Stimulated activated CD4-positive, alpha-beta T cell treated with anti-CD3 and anti-CD28 coated beads, Interleukin-2, amount 100 ng/mL, for 48 hours (primary cell): ENCODE measurements around the gene ZNF569.
A peak's percentile ranks its signal among the peaks of the same experiment; 100 is the strongest.
"Not testable (repeated sequence)": the region's sequence is repeated elsewhere in the genome, so short reads cannot be mapped to it uniquely, and the experiment has no call there.

Experiments used
- DNase-seq, 2 donors: peaks; one replicate each; pipeline ENCODE4 v3.0.0-alpha.2; 2020

ZNF569 gene

GRCh38 chr19:37466798-37467607 is at the start of gene ZNF569:
Gene ZNF569 (minus strand): TSS chr19:37467444. CDS start chr19:37444921, 22,523 bp downstream.
- peak; percentile 73 to 75 for DNase-seq

DNA sequence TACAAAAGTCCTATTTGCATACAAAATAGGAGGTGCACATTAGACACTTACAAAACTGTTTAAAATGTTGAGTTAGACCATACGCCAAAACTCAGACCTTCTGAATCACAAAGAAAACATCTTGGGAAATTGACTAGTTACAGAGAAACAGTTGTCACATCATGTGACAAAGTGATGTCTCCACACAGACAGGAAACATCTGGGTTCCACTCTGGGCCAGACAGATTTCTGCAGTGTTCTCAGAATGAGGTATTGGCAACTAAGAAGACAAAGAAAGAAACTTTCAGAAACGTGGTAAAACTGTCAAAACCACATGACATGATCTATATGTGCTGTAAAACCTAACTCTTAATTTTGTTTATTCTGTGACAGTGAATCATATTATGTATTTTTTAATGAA is 46.2 kb upstream of the ZNF569 start:
- no peak for DNase-seq

- DNase-seq, result no peak
Observed at GRCh38 chr19:37511821-37512220, 44.6 kb upstream of the ZNF569 start.

DNA sequence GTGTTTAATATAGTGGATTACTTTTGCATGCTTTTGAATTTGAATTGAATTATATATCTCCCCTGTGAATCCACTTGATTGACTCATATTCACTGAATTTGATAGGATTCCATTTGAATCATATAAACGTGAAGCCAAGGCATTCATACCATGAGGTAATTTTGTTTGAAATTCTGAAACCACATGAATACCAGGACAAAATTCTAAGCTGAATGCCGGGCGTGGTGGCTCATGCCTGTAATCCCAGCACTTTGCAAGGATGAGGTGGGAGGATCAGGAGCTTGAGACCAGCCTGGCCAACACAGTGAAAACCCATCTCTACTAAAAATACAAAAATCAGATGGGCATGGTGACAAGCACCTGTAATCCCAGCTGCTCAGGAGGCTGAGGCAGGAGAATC is 43.9 kb upstream of the ZNF569 start:
- no peak for DNase-seq

DNA sequence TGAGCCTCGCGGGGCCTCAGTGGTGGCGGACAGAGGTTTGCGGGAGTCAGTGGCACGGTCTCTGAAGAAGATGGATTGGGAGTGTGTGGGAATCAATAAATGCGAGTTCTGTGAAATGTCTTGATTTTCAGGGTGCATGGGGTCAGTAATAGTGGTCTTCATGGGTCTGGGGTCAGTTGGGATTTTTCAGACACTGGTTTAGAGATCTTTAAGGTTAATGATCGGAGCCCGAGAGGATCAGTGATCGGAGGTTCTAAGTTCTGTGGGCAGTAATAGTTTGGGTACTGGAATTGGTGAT is 39.9 kb upstream of the ZNF569 start:
- DNase-seq, result no peak

DNA sequence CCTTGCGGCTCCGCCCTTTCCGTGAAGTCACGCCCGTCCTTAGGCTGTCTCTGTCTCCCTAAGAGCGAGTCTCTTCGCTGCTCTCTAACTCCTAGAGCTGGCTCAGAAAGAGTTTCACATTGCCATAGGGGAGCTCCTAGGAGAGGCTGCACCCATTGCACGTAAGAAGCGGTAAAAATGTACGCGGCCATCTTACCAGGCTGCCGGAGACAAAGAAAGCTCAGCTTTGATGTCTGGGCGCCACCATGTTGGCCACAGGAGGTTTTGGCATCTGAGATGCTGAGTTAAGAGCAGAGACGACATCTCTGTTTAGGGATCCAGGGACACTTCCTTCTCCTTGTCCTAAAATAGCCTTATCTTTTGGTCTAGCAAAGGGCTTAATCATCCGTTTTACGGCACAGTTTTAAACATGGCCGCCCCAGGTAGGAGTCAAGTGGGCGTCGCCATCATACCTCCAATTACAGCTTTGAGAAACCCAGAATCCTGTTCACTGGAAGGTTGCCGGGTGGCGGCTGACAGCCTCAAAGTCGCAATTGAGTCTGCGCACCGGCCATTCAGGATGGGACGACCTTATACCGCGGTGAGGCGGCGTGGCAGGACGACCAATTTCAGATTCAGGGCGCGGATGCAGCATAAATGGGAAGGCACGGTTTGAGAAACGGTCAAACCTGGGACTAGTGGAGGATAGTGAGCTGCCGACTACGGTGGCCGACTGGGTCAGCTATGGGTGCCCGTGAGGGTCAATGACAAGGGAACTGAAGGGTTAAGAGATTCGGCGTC is 39.3 kb upstream of the ZNF569 start, which contains the start of gene ZNF793:
Gene ZNF793 (plus strand): TSS at position 553 of the 780 bp plus-strand sequence. CDS start 16,501 bp downstream, outside the sequence.
- DNase-seq, result peak; percentile 61 to 76

- DNase-seq, result no peak
Observed at GRCh38 chr19:37505958-37506386, 38.7 kb upstream of the ZNF569 start.

DNA sequence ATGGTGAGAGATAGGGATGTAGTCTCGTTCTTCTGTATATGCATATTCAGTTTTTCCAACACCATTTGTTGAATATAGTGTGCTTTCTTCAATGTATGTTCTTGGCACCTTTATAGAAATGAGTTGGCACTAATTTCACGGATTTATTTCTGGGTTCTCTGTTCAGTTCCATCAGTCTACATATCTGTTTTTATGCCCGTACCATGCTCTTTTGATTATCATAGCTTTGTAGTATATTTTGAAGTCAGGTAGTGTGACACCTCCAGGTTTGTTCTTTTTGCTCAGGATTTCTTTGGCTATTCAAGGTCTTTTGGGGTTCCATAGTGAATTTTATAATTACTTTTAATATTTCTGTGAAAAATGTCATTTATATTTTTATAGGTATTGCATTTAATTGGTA is 25.0 kb upstream of the ZNF569 start:
- no peak for DNase-seq

- DNase-seq, result no peak
Observed at GRCh38 chr19:37484406-37485168, 17.3 kb upstream of the ZNF569 start.

- DNase-seq, result no peak
Observed at GRCh38 chr19:37472165-37472564, 4.9 kb upstream of the ZNF569 start.

GRCh38 chr19:37470216-37470615 is 3.0 kb upstream of the ZNF569 start:
- no peak for DNase-seq

- peak; percentile 78 to 79 for DNase-seq
Observed at GRCh38 chr19:37468961-37469777, 1.9 kb upstream of the ZNF569 start, which contains the start of gene ZNF570. Gene ZNF570 (plus strand): TSS chr19:37469356. CDS start chr19:37470355, 999 bp downstream.

- no peak for DNase-seq
Observed at GRCh38 chr19:37467608-37468090, 405 bp upstream of the ZNF569 start.

- no peak for DNase-seq
Observed at GRCh38 chr19:37466277-37466797, 907 bp downstream of the ZNF569 start.

DNA sequence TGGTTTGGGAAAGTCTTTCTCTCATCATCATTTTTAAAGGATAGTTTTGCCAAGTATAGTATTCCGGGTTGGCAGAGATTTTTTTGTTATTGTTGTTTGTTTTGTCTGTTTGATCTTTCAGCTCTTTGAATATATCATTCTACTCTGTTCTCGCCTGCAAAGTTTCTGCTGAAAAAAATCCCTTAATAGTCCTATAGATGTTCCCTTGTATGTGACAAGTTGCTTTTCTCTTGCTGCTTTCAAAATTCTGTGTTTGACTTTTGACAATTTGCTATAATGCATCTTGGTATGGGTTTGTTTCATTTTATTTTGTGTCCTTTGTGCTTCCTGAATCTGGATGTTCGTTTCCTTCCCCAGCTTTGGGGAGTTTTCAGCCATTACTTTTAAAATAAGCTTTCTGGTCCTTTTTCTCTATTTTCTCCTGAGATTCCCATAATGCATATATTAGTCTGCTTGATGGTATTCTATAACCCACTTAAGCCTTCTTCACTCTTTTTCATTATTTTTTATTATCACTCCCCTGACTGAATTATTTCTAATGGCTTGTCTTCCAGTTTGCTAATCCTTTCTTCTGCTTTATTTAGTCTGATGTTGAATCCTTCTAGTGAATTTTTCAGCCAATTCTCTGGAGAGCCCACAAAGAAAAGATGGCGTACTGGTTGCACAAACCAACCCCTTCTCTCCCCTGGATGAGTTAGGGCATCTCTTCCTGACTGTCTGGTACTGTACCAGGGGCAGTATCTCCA is 14.6 kb downstream of the ZNF569 start:
- no peak for DNase-seq

GRCh38 chr19:37413313-37414084 is 53.7 kb downstream of the ZNF569 start:
- no peak for DNase-seq

DNA sequence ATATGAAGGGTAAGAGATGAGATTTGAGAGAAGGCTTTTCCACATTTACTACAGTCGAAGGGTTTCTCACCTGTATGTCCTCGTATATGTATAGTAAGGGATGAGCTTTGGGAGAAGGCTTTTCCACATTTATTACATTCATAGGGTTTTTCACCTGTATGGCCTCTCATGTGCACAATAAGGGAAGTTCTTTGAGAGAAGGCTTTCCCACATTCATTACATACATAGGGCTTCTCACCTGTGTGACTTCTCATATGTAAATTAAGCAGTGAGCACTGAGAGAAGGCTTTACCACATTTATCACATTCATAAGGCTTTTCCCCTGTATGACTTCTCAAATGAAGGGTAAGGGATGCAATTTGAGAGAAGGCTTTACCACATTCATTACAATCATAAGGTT is 54.5 kb downstream of the ZNF569 start:
- DNase-seq, result no peak

DNA sequence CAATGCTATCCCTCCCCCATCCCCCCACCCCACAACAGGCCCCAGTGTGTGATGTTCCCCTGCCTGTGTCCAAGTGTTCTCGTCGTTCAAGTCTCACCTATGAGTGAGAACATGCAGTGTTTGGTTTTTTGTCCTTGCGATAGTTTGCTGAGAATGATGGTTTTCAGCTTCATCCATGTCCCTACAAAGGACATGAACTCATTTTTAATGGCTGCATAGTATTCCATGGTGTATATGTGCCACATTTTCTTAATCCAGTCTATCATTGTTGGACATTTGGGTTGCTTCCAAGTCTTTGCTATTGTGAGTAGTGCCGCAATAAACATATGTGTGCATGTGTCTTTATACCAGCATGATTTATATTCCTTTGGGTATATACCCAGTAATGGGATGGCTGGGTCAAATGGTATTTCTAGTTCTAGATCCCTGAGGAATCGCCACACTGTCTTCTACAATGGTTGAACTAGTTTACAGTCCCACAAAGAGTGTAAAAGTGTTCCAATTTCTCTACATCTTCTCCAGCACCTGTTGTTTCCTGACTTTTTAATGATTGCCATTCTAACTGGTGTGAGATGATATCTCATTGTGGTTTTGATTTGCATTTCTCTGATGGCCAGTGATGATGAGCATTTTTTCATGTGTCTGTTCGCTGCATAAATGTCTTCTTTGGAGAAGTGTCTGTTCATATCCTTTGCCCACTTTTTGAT is 61.0 kb downstream of the ZNF569 start:
- not testable (repeated sequence) for DNase-seq

DNA sequence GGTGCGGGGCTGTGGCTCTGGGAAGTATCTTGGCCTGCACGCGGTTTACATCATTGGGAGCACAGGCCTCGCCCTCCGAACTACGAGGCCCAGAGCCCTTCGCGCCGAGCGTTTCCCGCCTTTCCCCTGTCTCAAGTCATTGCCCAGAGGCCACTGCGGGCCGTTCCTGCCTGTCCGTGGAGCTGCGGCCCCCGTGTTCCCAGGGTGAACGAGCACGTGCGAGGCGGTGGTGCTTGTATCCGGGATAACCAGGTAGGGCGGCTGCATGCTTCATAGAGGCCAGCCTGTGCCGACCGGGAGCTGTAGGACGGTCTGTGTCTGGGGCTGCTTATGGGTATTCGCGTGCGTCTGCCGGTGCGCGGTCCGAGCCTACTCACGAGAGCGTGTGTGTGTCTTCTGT is 63.8 kb downstream of the ZNF569 start:
- DNase-seq, result no peak

DNA sequence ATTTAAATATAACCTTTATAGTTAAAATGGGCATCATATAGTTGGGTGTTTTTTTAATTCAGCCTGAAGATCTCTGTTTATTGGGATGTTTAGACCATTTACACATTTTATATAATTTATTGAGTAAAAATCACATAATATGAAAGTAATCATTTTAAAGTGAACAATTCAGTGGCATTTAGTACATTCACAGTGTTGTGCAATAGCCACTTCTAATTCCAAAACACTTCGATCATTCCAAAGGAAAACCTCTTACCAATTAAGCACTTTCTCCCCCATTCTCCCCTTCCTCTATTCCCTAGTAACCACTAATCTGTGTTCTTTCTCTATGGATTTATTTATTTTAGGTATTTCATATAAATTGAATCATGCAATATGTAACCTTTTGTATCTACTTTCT is 66.2 kb downstream of the ZNF569 start:
- DNase-seq, result no peak
